Activated CD4-positive, alpha-beta T cell treated with anti-CD3 and anti-CD28 coated beads, Interleukin-2, amount 50 U/mL, for 16 hours (primary cell): Measurements from ENCODE around the gene DLX5.
A peak's percentile ranks its signal among the peaks of the same experiment; 100 is the strongest.

Experiments used
- DNase-seq: peaks from one replicate; pipeline ENCODE4 v3.0.0-alpha.2; 2020

Gene DLX5

GRCh38 chr7:97005183-97006054, 19.2 kb downstream of the DLX5 start, which contains the start of gene DLX6:
DLX6 (plus strand) TSS chr7:97005553; CDS start chr7:97005978, 425 bp downstream.
- peak; percentile 36 for DNase-seq

- no peak for DNase-seq
Measured at GRCh38 chr7:97004247-97005182, 20.1 kb downstream of the DLX5 start.

- DNase-seq: no peak
Measured at GRCh38 chr7:97003262-97004246, 21.1 kb downstream of the DLX5 start.

GRCh38 chr7:97002555-97003261, 21.9 kb downstream of the DLX5 start:
- DNase-seq: no peak

- DNase-seq: no peak
Measured at GRCh38 chr7:97001656-97002554, 22.7 kb downstream of the DLX5 start.

- no peak for DNase-seq
Measured at GRCh38 chr7:97001221-97001620, 23.4 kb downstream of the DLX5 start.

- no peak for DNase-seq
Measured at GRCh38 chr7:96998744-96999143, 25.9 kb downstream of the DLX5 start.

- no peak for DNase-seq
Measured at GRCh38 chr7:96998333-96998732, 26.3 kb downstream of the DLX5 start.

- DNase-seq: no peak
Measured at GRCh38 chr7:96997512-96998032, 27.1 kb downstream of the DLX5 start.

GRCh38 chr7:96996958-96997511, 27.6 kb downstream of the DLX5 start:
- DNase-seq: no peak

- no peak for DNase-seq
Measured at GRCh38 chr7:96996111-96996957, 28.3 kb downstream of the DLX5 start.

- DNase-seq: no peak
Measured at GRCh38 chr7:96995406-96996110, 29.1 kb downstream of the DLX5 start.

- no peak for DNase-seq
Measured at GRCh38 chr7:96993980-96994379, 30.7 kb downstream of the DLX5 start.

GRCh38 chr7:96993094-96993865, 31.4 kb downstream of the DLX5 start:
- DNase-seq: no peak

- no peak for DNase-seq
Measured at GRCh38 chr7:96992192-96993005, 32.2 kb downstream of the DLX5 start.

- no peak for DNase-seq
Measured at GRCh38 chr7:96991546-96992191, 33.0 kb downstream of the DLX5 start.
